HFF-Myc (cell line): Measurements from ENCODE around the gene STIMATE.

Source experiments
- DNase-seq: peaks from one replicate; pipeline ENCODE4 v3.0.0-alpha.2; 2011; ENCODE audit warnings: low read depth; ENCODE audit errors: extremely low read depth
- H3K4me3 ChIP-seq: replicated peaks from 2 replicates; pipeline ENCODE4 v1.5.1; 2011; ENCODE audit warnings: low read depth, mild to moderate bottlenecking, control low read depth, low read length
- CTCF ChIP-seq: IDR thresholded peaks from 2 replicates; pipeline ENCODE4 v1.5.1; 2012; ENCODE audit warnings: mild to moderate bottlenecking, low read depth, low read length, control low read depth; ENCODE audit errors: missing control alignments

STIMATE gene

GRCh38 chr3:52792961-52793695 lies 104.2 kb downstream of the STIMATE start:
- TF ChIP-seq CTCF = no peak
- DNase-seq = no peak
- H3K4me3 ChIP-seq = no peak overlapping the region

- DNase-seq = no peak
- TF ChIP-seq CTCF = peak; percentile 28
- H3K4me3 ChIP-seq = no peak overlapping the region
Measured at GRCh38 chr3:52792413-52792812, 104.9 kb downstream of the STIMATE start.

GRCh38 chr3:52791928-52792327 lies 105.4 kb downstream of the STIMATE start:
- no peak overlapping the region for H3K4me3 ChIP-seq
- no peak for DNase-seq
- no peak for TF ChIP-seq CTCF

GRCh38 chr3:52791366-52791765 lies 106.0 kb downstream of the STIMATE start:
- no peak for DNase-seq
- no peak for TF ChIP-seq CTCF
- H3K4me3 ChIP-seq = no peak overlapping the region

GRCh38 chr3:52790741-52791140 lies 106.6 kb downstream of the STIMATE start:
- no peak overlapping the region for H3K4me3 ChIP-seq
- no peak for DNase-seq
- TF ChIP-seq CTCF = no peak

GRCh38 chr3:52790337-52790736 lies 107.0 kb downstream of the STIMATE start:
- no peak overlapping the region for H3K4me3 ChIP-seq
- no peak for TF ChIP-seq CTCF
- no peak for DNase-seq

- H3K4me3 ChIP-seq = no peak overlapping the region
- TF ChIP-seq CTCF = no peak
Measured at GRCh38 chr3:52789746-52790040, 107.7 kb downstream of the STIMATE start.

More at GRCh38 chr3:52789746-52790040, 107.7 kb downstream of the STIMATE start:
- DNase-seq = no peak
